Chondrocyte (in vitro differentiated cells): ENCODE data around the gene UNC13C. TPM values are rescaled to one million over a fixed set of nuclear protein-coding genes. Genes with fewer than 3 reads are reported as not detected.

Source experiments
- DNase-seq: peaks from one replicate; pipeline ENCODE4 v3.0.0; 2021; ENCODE audit warnings: mixed read lengths, low spot score
- H3K27ac Mint-ChIP-seq: one replicate; pipeline ENCODE4 v1.8.0; 2021; ENCODE audit warnings: mild to moderate bottlenecking, moderate library complexity, mixed read lengths; ENCODE audit not compliant: unreplicated experiment
- H3K27me3 Mint-ChIP-seq: 2 replicates; pipeline ENCODE4 v1.8.0; 2021; ENCODE audit warnings: low read depth, mixed read lengths
- H3K36me3 Mint-ChIP-seq: 2 replicates; pipeline ENCODE4 v1.8.0; 2021; ENCODE audit warnings: low read depth, mixed read lengths
- H3K4me1 Mint-ChIP-seq: 2 replicates; pipeline ENCODE4 v1.8.0; 2021; ENCODE audit warnings: low read depth, mild to moderate bottlenecking, mixed read lengths
- H3K4me3 Mint-ChIP-seq: one replicate; pipeline ENCODE4 v1.8.0; 2021; ENCODE audit warnings: mild to moderate bottlenecking, moderate library complexity, mixed read lengths; ENCODE audit not compliant: unreplicated experiment
- H3K9me3 Mint-ChIP-seq: 2 replicates; pipeline ENCODE4 v1.8.0; 2021; ENCODE audit warnings: low read depth, mixed read lengths
- total RNA-seq: library from RNA; stranded (reverse); gene quantifications from 3 replicates; pipeline ENCODE4 v1.2.1, GENCODE V29; 2021
- TF ChIP-seq, protein P1 (sequence below): fragments of 200-600 bp; sonication (generic); IDR thresholded peaks from 2 replicates; pipeline ENCODE4 v1.5.0; 2021; ENCODE audit warnings: antibody characterized with exemption, mild to moderate bottlenecking, moderate library complexity

The UNC13C gene
- total RNA-seq, 1 donor from 2014 or later: 0.15 TPM

DNA sequence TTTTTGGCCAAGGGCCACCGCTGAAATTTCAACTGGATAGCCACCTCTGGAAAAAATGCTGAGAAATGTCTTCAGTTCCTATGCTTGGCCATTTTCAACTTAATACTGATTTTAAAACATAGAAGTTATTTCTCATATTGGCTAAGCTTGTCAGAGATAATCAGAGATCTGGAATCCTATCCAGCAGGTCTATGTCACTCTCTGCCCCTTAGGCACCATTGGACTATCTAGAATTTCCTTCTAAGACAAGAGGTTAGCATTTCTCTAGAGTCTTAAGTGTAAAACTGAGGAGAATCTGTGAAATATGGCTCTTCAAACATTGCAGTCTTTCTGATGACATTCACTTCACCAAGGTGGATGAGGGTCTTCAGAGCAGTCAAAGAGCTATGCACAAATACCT, 597.3 kb downstream of the UNC13C start:
- no peaks in the 10 kb centered on the region for H3K4me1 Mint-ChIP-seq
- H3K27ac Mint-ChIP-seq: no peak overlapping the region
- H3K36me3 Mint-ChIP-seq: no peaks in the 10 kb centered on the region
- DNase-seq: no peak
- peaks cover 13% of the 10 kb centered on the region for H3K27me3 Mint-ChIP-seq
- no peaks in the 10 kb centered on the region for H3K9me3 Mint-ChIP-seq
- TF ChIP-seq, protein P1, sequence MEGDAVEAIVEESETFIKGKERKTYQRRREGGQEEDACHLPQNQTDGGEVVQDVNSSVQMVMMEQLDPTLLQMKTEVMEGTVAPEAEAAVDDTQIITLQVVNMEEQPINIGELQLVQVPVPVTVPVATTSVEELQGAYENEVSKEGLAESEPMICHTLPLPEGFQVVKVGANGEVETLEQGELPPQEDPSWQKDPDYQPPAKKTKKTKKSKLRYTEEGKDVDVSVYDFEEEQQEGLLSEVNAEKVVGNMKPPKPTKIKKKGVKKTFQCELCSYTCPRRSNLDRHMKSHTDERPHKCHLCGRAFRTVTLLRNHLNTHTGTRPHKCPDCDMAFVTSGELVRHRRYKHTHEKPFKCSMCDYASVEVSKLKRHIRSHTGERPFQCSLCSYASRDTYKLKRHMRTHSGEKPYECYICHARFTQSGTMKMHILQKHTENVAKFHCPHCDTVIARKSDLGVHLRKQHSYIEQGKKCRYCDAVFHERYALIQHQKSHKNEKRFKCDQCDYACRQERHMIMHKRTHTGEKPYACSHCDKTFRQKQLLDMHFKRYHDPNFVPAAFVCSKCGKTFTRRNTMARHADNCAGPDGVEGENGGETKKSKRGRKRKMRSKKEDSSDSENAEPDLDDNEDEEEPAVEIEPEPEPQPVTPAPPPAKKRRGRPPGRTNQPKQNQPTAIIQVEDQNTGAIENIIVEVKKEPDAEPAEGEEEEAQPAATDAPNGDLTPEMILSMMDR: no peak
- no peak overlapping the region for H3K4me3 Mint-ChIP-seq

DNA sequence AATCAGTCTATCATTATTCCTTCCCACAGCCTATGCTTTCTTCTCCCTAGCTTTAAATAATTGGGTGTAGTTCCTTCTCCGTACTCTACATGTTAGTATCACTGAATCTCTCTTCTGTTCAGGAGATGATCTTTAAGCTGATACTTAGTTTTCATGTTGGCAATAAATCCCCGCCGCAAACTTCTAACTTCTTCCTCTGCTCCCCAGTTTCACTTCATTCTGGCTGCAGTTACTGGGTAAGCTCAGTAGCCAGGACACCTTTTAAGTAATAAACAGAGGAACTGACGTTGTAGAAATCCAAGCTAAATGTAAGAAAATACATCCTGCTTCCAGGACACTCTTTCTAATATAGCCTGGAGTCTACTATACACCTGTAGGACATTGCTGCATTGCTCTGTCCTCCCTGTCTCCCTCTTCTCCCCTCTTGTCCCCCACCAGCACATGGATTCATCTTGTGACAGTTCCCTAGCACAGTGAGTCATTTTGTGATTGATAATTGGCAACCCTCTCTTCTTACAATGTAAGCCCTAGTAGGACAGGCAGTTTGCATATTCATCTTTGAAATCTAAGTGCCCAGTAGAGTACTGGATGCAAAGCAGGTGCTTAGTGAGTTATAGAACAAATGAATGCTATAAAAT, 598.2 kb downstream of the UNC13C start:
- Mint-ChIP-seq H3K27ac (no peak overlapping the region), H3K36me3 (no peaks in the 10 kb centered on the region), H3K4me1 (no peaks in the 10 kb centered on the region), H3K27me3 (peaks cover 13% of the 10 kb centered on the region), H3K4me3 (no peak overlapping the region), H3K9me3 (peaks cover 4% of the 10 kb centered on the region)
- TF ChIP-seq, protein P1: no peak
- no peak for DNase-seq

DNA sequence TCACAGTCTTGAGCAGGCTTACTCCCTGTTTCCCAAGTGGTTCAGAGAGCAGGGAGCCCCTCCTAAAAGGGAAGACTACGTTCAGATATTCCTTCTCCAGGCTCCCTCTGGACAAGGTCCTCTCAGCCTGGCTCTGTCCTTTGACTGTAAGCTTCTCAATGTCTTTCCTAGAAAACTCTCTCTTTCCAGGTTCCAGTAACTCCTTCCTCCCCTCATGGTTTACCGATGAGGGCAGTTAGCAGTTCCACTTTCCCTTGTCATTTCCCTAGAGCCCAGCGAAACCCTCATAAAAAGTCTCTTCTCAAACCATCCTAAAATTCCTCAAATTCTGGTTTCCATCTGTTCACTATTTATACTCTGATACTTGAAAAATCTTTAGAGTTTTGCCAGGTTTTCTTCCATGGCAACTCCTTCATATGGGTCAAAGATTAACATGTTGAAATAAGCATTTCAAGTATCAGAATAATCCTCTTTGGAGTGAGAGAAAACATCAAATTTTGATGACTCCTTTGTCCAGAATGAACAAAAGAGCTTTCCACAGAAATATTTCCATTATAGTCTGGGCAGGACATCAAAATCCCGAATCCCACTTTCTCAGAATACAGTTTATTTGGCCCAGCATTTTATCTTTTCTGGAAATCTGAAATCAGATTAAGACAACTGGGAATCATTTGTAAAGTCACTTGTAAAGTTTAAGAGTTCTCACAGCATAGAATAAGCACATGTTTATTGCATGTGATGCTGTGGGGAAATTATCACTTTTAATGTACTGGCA, 599.4 kb downstream of the UNC13C start:
- no peak for DNase-seq
- no peak overlapping the region for H3K4me3 Mint-ChIP-seq
- no peaks in the 10 kb centered on the region for H3K36me3 Mint-ChIP-seq
- TF ChIP-seq, protein P1: no peak
- H3K27me3 Mint-ChIP-seq: peaks cover 15% of the 10 kb centered on the region
- no peak overlapping the region for H3K27ac Mint-ChIP-seq
- no peaks in the 10 kb centered on the region for H3K4me1 Mint-ChIP-seq
- peaks cover 10% of the 10 kb centered on the region for H3K9me3 Mint-ChIP-seq

DNA sequence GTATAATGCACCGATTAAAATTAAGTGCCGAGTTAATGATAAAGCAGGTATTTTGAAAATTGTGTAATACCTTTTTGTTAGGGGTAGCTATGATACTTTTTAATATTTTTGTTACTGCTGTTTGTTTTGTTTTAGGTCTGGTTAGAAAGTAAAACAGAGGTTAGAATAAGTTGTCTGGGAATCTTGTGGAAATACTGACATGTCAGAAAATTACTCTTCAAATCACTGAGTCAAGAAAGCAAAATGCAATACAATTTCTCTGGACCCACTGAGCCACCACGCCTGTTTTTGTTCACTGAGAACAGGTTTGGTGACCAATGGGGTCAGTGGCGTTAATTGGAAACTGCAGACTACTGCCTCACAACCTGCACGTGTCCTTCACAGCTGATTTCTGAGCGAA, 601.6 kb downstream of the UNC13C start:
- H3K27me3 Mint-ChIP-seq: peaks cover 15% of the 10 kb centered on the region
- H3K4me3 Mint-ChIP-seq: no peak overlapping the region
- no peak for DNase-seq
- H3K27ac Mint-ChIP-seq: no peak overlapping the region
- peaks cover 10% of the 10 kb centered on the region for H3K9me3 Mint-ChIP-seq
- TF ChIP-seq, protein P1: no peak
- no peaks in the 10 kb centered on the region for H3K36me3 Mint-ChIP-seq
- no peaks in the 10 kb centered on the region for H3K4me1 Mint-ChIP-seq

DNA sequence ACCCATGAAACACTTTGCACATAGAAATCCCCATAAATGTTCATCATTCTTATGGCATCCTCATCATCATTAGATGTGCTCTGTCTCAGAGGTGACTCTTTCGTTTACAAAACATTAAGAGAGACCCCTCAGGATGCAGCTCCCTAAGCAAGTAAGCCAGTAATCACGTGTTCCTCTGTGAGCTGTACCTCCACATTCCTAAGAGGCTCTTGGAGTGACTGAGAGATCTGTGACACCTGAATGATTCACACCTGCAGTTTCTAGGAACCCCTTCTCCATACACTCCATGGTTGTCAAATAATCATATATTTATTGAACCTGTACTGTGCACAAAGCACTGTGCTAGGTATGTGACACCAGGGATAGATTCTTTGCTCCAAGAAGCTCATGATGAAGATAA, 602.4 kb downstream of the UNC13C start:
- H3K4me3 Mint-ChIP-seq: no peak overlapping the region
- H3K4me1 Mint-ChIP-seq: no peaks in the 10 kb centered on the region
- no peak overlapping the region for H3K27ac Mint-ChIP-seq
- H3K36me3 Mint-ChIP-seq: no peaks in the 10 kb centered on the region
- TF ChIP-seq, protein P1: no peak
- H3K9me3 Mint-ChIP-seq: peaks cover 10% of the 10 kb centered on the region
- H3K27me3 Mint-ChIP-seq: peaks cover 15% of the 10 kb centered on the region
- no peak for DNase-seq
